Stimulated activated effector memory CD8-positive, alpha-beta T cell treated with anti-CD3 and anti-CD28 coated beads, Interleukin-12 subunit alpha, Interleukin-12 subunit beta, amount 100 ng/mL, for 72 hours (primary cell): Measurements from ENCODE around the gene CDKN2A.

ENCODE experiments used
- ATAC-seq: fragments of 150-1000 bp; cut with Tn5 transposase; 2 replicates; pipeline ENCODE4 v1.10.0; 2021
- DNase-seq, 2 donors: peaks; one replicate each; pipeline ENCODE4 v3.0.0; 2021 to 2022; ENCODE audit warnings: low spot score in 2 of 2
- H3K27ac Mint-ChIP-seq: one replicate; pipeline ENCODE4 v1.8.0; 2022; ENCODE audit warnings: mild to moderate bottlenecking, mixed read lengths
- H3K36me3 Mint-ChIP-seq: one replicate; pipeline ENCODE4 v1.8.0; 2022; ENCODE audit warnings: mild to moderate bottlenecking, mixed read lengths
- H3K4me1 Mint-ChIP-seq: one replicate; pipeline ENCODE4 v1.8.0; 2022; ENCODE audit warnings: mixed read lengths
- H3K4me3 Mint-ChIP-seq: one replicate; pipeline ENCODE4 v1.8.0; 2022; ENCODE audit warnings: mild to moderate bottlenecking, mixed read lengths
- H3K9me3 Mint-ChIP-seq: one replicate; pipeline ENCODE4 v1.8.0; 2022; ENCODE audit warnings: mixed read lengths

Gene CDKN2A

GRCh38 chr9:21994556-21995005, 389 bp upstream of the CDKN2A start, which contains the start of gene CDKN2B-AS1:
Gene CDKN2B-AS1, plus strand, starts transcription at chr9:21994791.
- H3K36me3 Mint-ChIP-seq: peaks cover 18% of the 10 kb centered on the region
- peak within 1 kb of the TSS; percentile 93 for H3K4me3 Mint-ChIP-seq
- ATAC-seq: peak; percentile 66
- peak within 1 kb of the TSS; percentile 94 for H3K27ac Mint-ChIP-seq
- DNase-seq: peak in 1 of 2 donors; percentile 78
- no peaks in the 10 kb centered on the region for H3K9me3 Mint-ChIP-seq
- H3K4me1 Mint-ChIP-seq: peaks cover 13% of the 10 kb centered on the region

GRCh38 chr9:21993007-21993406, 1.2 kb downstream of the CDKN2A start:
- ATAC-seq (no peak), DNase-seq (no peak)
- H3K36me3 Mint-ChIP-seq: peaks cover 18% of the 10 kb centered on the region
- H3K27ac Mint-ChIP-seq: no peak overlapping the region
- no peaks in the 10 kb centered on the region for H3K9me3 Mint-ChIP-seq
- peak overlapping the region; percentile 93 for H3K4me3 Mint-ChIP-seq
- peaks cover 13% of the 10 kb centered on the region for H3K4me1 Mint-ChIP-seq

GRCh38 chr9:21991072-21991959, 2.9 kb downstream of the CDKN2A start:
- Mint-ChIP-seq H3K27ac (no peak overlapping the region), H3K9me3 (no peaks in the 10 kb centered on the region), H3K4me3 (no peak overlapping the region), H3K36me3 (peaks cover 18% of the 10 kb centered on the region), H3K4me1 (peaks cover 19% of the 10 kb centered on the region)
- ATAC-seq (no peak), DNase-seq (no peak)

GRCh38 chr9:21989440-21990189, 4.6 kb downstream of the CDKN2A start:
- H3K27ac Mint-ChIP-seq: no peak overlapping the region
- H3K4me3 Mint-ChIP-seq: no peak overlapping the region
- H3K4me1 Mint-ChIP-seq: peaks cover 14% of the 10 kb centered on the region
- no peak for ATAC-seq
- no peak for DNase-seq
- H3K36me3 Mint-ChIP-seq: peaks cover 1% of the 10 kb centered on the region
- no peaks in the 10 kb centered on the region for H3K9me3 Mint-ChIP-seq

GRCh38 chr9:21988056-21988990, 5.9 kb downstream of the CDKN2A start:
- Mint-ChIP-seq H3K36me3 (no peaks in the 10 kb centered on the region), H3K4me3 (no peak overlapping the region), H3K4me1 (peaks cover 10% of the 10 kb centered on the region), H3K27ac (no peak overlapping the region), H3K9me3 (no peaks in the 10 kb centered on the region)
- DNase-seq: no peak
- ATAC-seq: no peak

- peaks cover 9% of the 10 kb centered on the region for H3K4me1 Mint-ChIP-seq
- H3K36me3 Mint-ChIP-seq: no peaks in the 10 kb centered on the region
- H3K9me3 Mint-ChIP-seq: no peaks in the 10 kb centered on the region
- no peak for DNase-seq
- no peak overlapping the region for H3K27ac Mint-ChIP-seq
- no peak overlapping the region for H3K4me3 Mint-ChIP-seq
- ATAC-seq: no peak
These were observed 8.1 kb downstream of the CDKN2A start for GRCh38 chr9:21985964-21986667.

- Mint-ChIP-seq H3K27ac (no peak overlapping the region), H3K4me1 (peaks cover 12% of the 10 kb centered on the region), H3K4me3 (no peak overlapping the region), H3K9me3 (no peaks in the 10 kb centered on the region), H3K36me3 (no peaks in the 10 kb centered on the region)
- DNase-seq (no peak), ATAC-seq (no peak)
These were observed 10.1 kb downstream of the CDKN2A start for GRCh38 chr9:21984101-21984500.

- Mint-ChIP-seq H3K36me3 (no peaks in the 10 kb centered on the region), H3K4me1 (peaks cover 17% of the 10 kb centered on the region), H3K4me3 (no peak overlapping the region), H3K9me3 (no peaks in the 10 kb centered on the region), H3K27ac (no peak overlapping the region)
- no peak for DNase-seq
- ATAC-seq: no peak
These were observed 10.6 kb downstream of the CDKN2A start for GRCh38 chr9:21983561-21983935.

- Mint-ChIP-seq H3K36me3 (no peaks in the 10 kb centered on the region), H3K4me1 (peaks cover 17% of the 10 kb centered on the region), H3K4me3 (no peak overlapping the region), H3K27ac (no peak overlapping the region), H3K9me3 (no peaks in the 10 kb centered on the region)
- DNase-seq (no peak), ATAC-seq (no peak)
These were observed 11.2 kb downstream of the CDKN2A start for GRCh38 chr9:21982861-21983560.

- no peaks in the 10 kb centered on the region for H3K36me3 Mint-ChIP-seq
- no peak for ATAC-seq
- H3K27ac Mint-ChIP-seq: no peak overlapping the region
These were observed 11.8 kb downstream of the CDKN2A start for GRCh38 chr9:21982391-21982790.

GRCh38 chr9:21976334-21976875, 17.8 kb downstream of the CDKN2A start:
- DNase-seq (no peak), ATAC-seq (no peak)
- H3K9me3 Mint-ChIP-seq: no peaks in the 10 kb centered on the region
- peaks cover 27% of the 10 kb centered on the region for H3K4me1 Mint-ChIP-seq
- H3K36me3 Mint-ChIP-seq: no peaks in the 10 kb centered on the region
- H3K4me3 Mint-ChIP-seq: no peak overlapping the region
- no peak overlapping the region for H3K27ac Mint-ChIP-seq

More at GRCh38 chr9:21982391-21982790, 11.8 kb downstream of the CDKN2A start:
- H3K4me1 Mint-ChIP-seq: peaks cover 15% of the 10 kb centered on the region
- no peak overlapping the region for H3K4me3 Mint-ChIP-seq
- H3K9me3 Mint-ChIP-seq: no peaks in the 10 kb centered on the region
- no peak for DNase-seq

- peak in 1 of 2 donors; percentile 62 for DNase-seq
- H3K4me1 Mint-ChIP-seq: peaks cover 31% of the 10 kb centered on the region
- peak; percentile 79 for ATAC-seq
- H3K9me3 Mint-ChIP-seq: no peaks in the 10 kb centered on the region
- H3K4me3 Mint-ChIP-seq: peak overlapping the region; percentile 84
- H3K36me3 Mint-ChIP-seq: no peaks in the 10 kb centered on the region
- H3K27ac Mint-ChIP-seq: peak overlapping the region; percentile 6
These were observed 19.3 kb downstream of the CDKN2A start for GRCh38 chr9:21974722-21975409.

- DNase-seq (no peak), ATAC-seq (no peak)
- Mint-ChIP-seq H3K4me3 (peak overlapping the region; percentile 84), H3K36me3 (no peaks in the 10 kb centered on the region), H3K27ac (peak overlapping the region; percentile 6), H3K9me3 (no peaks in the 10 kb centered on the region), H3K4me1 (peaks cover 32% of the 10 kb centered on the region)
These were observed 19.9 kb downstream of the CDKN2A start for GRCh38 chr9:21974343-21974721.
